Esophagus squamous epithelium (tissue), 4 donors: ENCODE measurements around the gene STATH.

Experiments
- POLR2A ChIP-seq, 4 donors: fragments of 450-650 bp; IDR thresholded peaks; one replicate each; pipeline ENCODE4 v1.6.1; 2017; ENCODE audit warnings: antibody characterized with exemption in 4 of 4, mild to moderate bottlenecking in 4 of 4, moderate library complexity in 3 of 4
- TF ChIP-seq, protein P1 (sequence below), 6 experiments: fragments of 450-650 bp in 4 of 6; fragments of 200-600 bp in 2 of 6; sonication (generic) in 2 of 6; IDR thresholded peaks; one replicate each; pipeline ENCODE4 v1.5.1; 2016 to 2019; ENCODE audit warnings: antibody characterized with exemption in 6 of 6, mild to moderate bottlenecking in 4 of 6, moderate library complexity in 4 of 6

DNA sequence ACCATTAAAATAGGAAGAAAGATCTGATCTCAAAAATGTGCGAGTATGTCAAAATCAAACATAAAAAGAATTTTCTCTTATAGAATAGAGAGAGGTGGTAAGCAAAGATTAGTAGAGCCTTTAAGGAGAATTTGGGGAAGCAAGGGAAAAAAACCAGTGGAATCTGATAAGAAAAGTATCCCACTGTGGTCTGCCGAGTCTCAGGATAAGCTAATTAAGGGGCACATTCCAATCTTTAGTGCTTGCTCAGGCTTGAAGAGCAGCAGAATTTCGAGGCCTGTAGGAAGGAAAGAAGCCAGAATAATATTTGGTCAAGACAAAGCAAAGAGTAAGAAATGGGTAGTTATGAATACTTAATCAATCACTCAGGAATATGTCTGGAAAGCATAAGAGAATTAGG is 13.0 kb downstream of the STATH start:
- TF ChIP-seq, protein P1, sequence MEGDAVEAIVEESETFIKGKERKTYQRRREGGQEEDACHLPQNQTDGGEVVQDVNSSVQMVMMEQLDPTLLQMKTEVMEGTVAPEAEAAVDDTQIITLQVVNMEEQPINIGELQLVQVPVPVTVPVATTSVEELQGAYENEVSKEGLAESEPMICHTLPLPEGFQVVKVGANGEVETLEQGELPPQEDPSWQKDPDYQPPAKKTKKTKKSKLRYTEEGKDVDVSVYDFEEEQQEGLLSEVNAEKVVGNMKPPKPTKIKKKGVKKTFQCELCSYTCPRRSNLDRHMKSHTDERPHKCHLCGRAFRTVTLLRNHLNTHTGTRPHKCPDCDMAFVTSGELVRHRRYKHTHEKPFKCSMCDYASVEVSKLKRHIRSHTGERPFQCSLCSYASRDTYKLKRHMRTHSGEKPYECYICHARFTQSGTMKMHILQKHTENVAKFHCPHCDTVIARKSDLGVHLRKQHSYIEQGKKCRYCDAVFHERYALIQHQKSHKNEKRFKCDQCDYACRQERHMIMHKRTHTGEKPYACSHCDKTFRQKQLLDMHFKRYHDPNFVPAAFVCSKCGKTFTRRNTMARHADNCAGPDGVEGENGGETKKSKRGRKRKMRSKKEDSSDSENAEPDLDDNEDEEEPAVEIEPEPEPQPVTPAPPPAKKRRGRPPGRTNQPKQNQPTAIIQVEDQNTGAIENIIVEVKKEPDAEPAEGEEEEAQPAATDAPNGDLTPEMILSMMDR (IDR thresholded peaks at IDR 0.05): no peak
- TF ChIP-seq POLR2A (IDR thresholded peaks at IDR 0.05): no peak
